Thoracic aorta (tissue), 2 donors: Measurements from ENCODE around the gene LYSMD2. TPM values are rescaled to one million over a fixed set of nuclear protein-coding genes. Genes with fewer than 3 reads are reported as not detected.

Source experiments
- ATAC-seq: fragments of 150-250 bp; one replicate; pipeline ENCODE4 v1.8.0; 2017; ENCODE audit warnings: low read depth; ENCODE audit not compliant: insufficient number of reproducible peaks, low FRiP score
- DNase-seq: peaks from one replicate; pipeline ENCODE4 v3.0.0-alpha.2; 2020; ENCODE audit warnings: low spot score
- H3K27ac ChIP-seq, 2 donors: fragments of 200-600 bp; sonication (generic); 1 replicate in 1 of 2; 2 replicates in 1 of 2; pipeline ENCODE4 v1.5.1; 2016; ENCODE audit warnings: mild to moderate bottlenecking in 2 of 2, moderate library complexity in 2 of 2
- H3K27me3 ChIP-seq: fragments of 200-600 bp; sonication (generic); replicated peaks from 2 replicates; pipeline ENCODE4 v1.6.0; 2016; ENCODE audit warnings: mild to moderate bottlenecking; ENCODE audit not compliant: insufficient read depth
- H3K36me3 ChIP-seq: fragments of 200-600 bp; sonication (generic); one replicate; pipeline ENCODE4 v1.5.1; 2016
- H3K4me1 ChIP-seq, 2 donors: fragments of 200-600 bp; sonication (generic); 1 replicate in 1 of 2; 2 replicates in 1 of 2; pipeline versions ENCODE4 v1.5.1 to v1.6.0; 2016; ENCODE audit warnings: low read depth in 2 of 2, mild to moderate bottlenecking in 1 of 2; ENCODE audit not compliant: control insufficient read depth in 1 of 2
- H3K4me3 ChIP-seq: fragments of 200-600 bp; sonication (generic); 2 replicates; pipeline ENCODE4 v1.5.1; 2016; ENCODE audit warnings: mild to moderate bottlenecking
- H3K9me3 ChIP-seq: fragments of 200-600 bp; sonication (generic); 2 replicates; pipeline ENCODE4 v1.5.1; 2016
- CTCF ChIP-seq: fragments of 200-600 bp; sonication (generic); IDR thresholded peaks from one replicate; pipeline ENCODE4 v1.5.1; 2019; ENCODE audit warnings: antibody characterized with exemption
- total RNA-seq, 2 donors: library from RNA; depleted of rRNA; stranded (reverse); fragments of >200 nt; gene quantifications; one replicate each; pipeline versions ENCODE4 v1.1.0 to v1.2.3, GENCODE V29; 2016

The LYSMD2 gene
- total RNA-seq, 2 donors from 2014 or later = 16.8 to 21.8 TPM

GRCh38 chr15:51770902-51771301, 33.4 kb upstream of the LYSMD2 start:
- H3K4me3 ChIP-seq = no peak overlapping the region
- no peaks in the 10 kb centered on the region for H3K4me1 ChIP-seq
- peaks cover 4% of the 10 kb centered on the region for H3K36me3 ChIP-seq
- TF ChIP-seq CTCF = no peak
- no peak for DNase-seq
- H3K27me3 ChIP-seq = no peaks in the 10 kb centered on the region
- ATAC-seq = no peak
- H3K27ac ChIP-seq = no peak overlapping the region
- no peaks in the 10 kb centered on the region for H3K9me3 ChIP-seq

- no peak overlapping the region for H3K27ac ChIP-seq
Observed at GRCh38 chr15:51768018-51768417, 30.6 kb upstream of the LYSMD2 start.

GRCh38 chr15:51766341-51766740, 28.9 kb upstream of the LYSMD2 start:
- no peak for TF ChIP-seq CTCF
- Histone ChIP-seq H3K9me3 (no peaks in the 10 kb centered on the region), H3K27ac (no peak overlapping the region), H3K4me1 (no peaks in the 10 kb centered on the region), H3K36me3 (peaks cover 4% of the 10 kb centered on the region), H3K4me3 (no peak overlapping the region), H3K27me3 (no peaks in the 10 kb centered on the region)
- DNase-seq = no peak
- ATAC-seq = no peak

More at GRCh38 chr15:51768018-51768417, 30.6 kb upstream of the LYSMD2 start:
- no peak overlapping the region for H3K4me3 ChIP-seq
- DNase-seq (no peak), ATAC-seq (no peak)
- H3K27me3 ChIP-seq = no peaks in the 10 kb centered on the region
- no peak for TF ChIP-seq CTCF
- no peaks in the 10 kb centered on the region for H3K4me1 ChIP-seq
- peaks cover 4% of the 10 kb centered on the region for H3K36me3 ChIP-seq
- H3K9me3 ChIP-seq = no peaks in the 10 kb centered on the region

GRCh38 chr15:51765751-51766150, 28.3 kb upstream of the LYSMD2 start:
- H3K27ac ChIP-seq = no peak overlapping the region
- ATAC-seq = no peak

GRCh38 chr15:51760805-51761204, 23.4 kb upstream of the LYSMD2 start:
- Histone ChIP-seq H3K36me3 (no peaks in the 10 kb centered on the region), H3K4me3 (no peak overlapping the region), H3K27me3 (no peaks in the 10 kb centered on the region), H3K27ac (no peak overlapping the region), H3K4me1 (no peaks in the 10 kb centered on the region), H3K9me3 (no peaks in the 10 kb centered on the region)
- DNase-seq = no peak
- TF ChIP-seq CTCF = no peak
- ATAC-seq = no peak

More at GRCh38 chr15:51765751-51766150, 28.3 kb upstream of the LYSMD2 start:
- no peaks in the 10 kb centered on the region for H3K9me3 ChIP-seq
- H3K4me3 ChIP-seq = no peak overlapping the region
- peaks cover 4% of the 10 kb centered on the region for H3K36me3 ChIP-seq
- H3K27me3 ChIP-seq = no peaks in the 10 kb centered on the region
- DNase-seq = no peak
- no peak for TF ChIP-seq CTCF
- no peaks in the 10 kb centered on the region for H3K4me1 ChIP-seq
